ENCODE data around the gene CYP4A22. TPM values are rescaled to one million over a fixed set of nuclear protein-coding genes. Genes with fewer than 3 reads are reported as not detected.
"Not testable (repeated sequence)": the region's sequence is repeated elsewhere in the genome, so short reads cannot be mapped to it uniquely, and the experiment has no call there.

The CYP4A22 gene
- total RNA-seq, 1 experiment from 2014 or later: not detected

- Histone ChIP-seq H2AFZ (ENCODE audit: low read length) (no peak overlapping the region), H3K4me2 (ENCODE audit: low read length) (no peak overlapping the region), H3K27me3 (ENCODE audit: low read length) (no peaks in the 10 kb centered on the region), H4K20me1 (ENCODE audit: low read length) (no peaks in the 10 kb centered on the region), H3K4me3 (ENCODE audit: low read length) (no peak overlapping the region), H3K9me3 (ENCODE audit: low read length) (no peaks in the 10 kb centered on the region), H3F3A (ENCODE audit: low read length, unreplicated experiment) (no peaks in the 10 kb centered on the region), H3K27ac (ENCODE audit: low read length) (no peak overlapping the region), H3K36me3 (ENCODE audit: low read depth, low read length) (no peaks in the 10 kb centered on the region), H3K79me2 (ENCODE audit: low read length) (no peaks in the 10 kb centered on the region), H3K9ac (ENCODE audit: low read length) (no peak overlapping the region), H3K4me1 (ENCODE audit: insufficient read depth, low read length) (no peaks in the 10 kb centered on the region), H3K9me2 (replicated peaks; ENCODE audit: low read length) (no peaks in the 10 kb centered on the region)
- POLR2A ChIA-PET (ENCODE audit: unreplicated experiment): no interaction called here
- intact Hi-C loops (cut with micrococcal nuclease): no loop called here
- DNase-seq (no peak), ATAC-seq (no peak)
- no TSS peak for BruUV-seq (replicated peaks)
- CTCF ChIA-PET: no interaction called here
- TF ChIP-seq EZH2phosphoT487 (IDR thresholded peaks at IDR 0.05; ENCODE audit: borderline replicate concordance, low read length) (no peak), EZH2 (IDR thresholded peaks at IDR 0.05; ENCODE audit: low read length, unreplicated experiment) (no peak), CTCF (conservative IDR thresholded peaks at IDR 0.05; ENCODE audit: low read depth, low read length) (no peak)
These were observed 829 bp downstream of the CYP4A22 start for GRCh38 chr1:47137925-47138615.

GRCh38 chr1:47140358-47140757 is 3.1 kb downstream of the CYP4A22 start:
- DNase-seq; H3K4me1 ChIP-seq (ENCODE audit: insufficient read depth, low read length); H3K79me2 ChIP-seq (ENCODE audit: low read length); BruUV-seq (replicated peaks); H3K4me2 ChIP-seq (ENCODE audit: low read length); H4K20me1 ChIP-seq (ENCODE audit: low read length); intact Hi-C loops (cut with micrococcal nuclease); H3K9me3 ChIP-seq (ENCODE audit: low read length); ATAC-seq; H3K36me3 ChIP-seq (ENCODE audit: low read depth, low read length); H3F3A ChIP-seq (ENCODE audit: low read length, unreplicated experiment); H3K9ac ChIP-seq (ENCODE audit: low read length); H3K4me3 ChIP-seq (ENCODE audit: low read length); CTCF ChIA-PET; POLR2A ChIA-PET (ENCODE audit: unreplicated experiment); H3K27ac ChIP-seq (ENCODE audit: low read length); H3K27me3 ChIP-seq (ENCODE audit: low read length); H3K9me2 ChIP-seq (replicated peaks; ENCODE audit: low read length); H2AFZ ChIP-seq (ENCODE audit: low read length): not testable (repeated sequence)

- H3K27me3 ChIP-seq (ENCODE audit: low read length); H3K4me3 ChIP-seq (ENCODE audit: low read length); H3K9me2 ChIP-seq (replicated peaks; ENCODE audit: low read length); H3K4me2 ChIP-seq (ENCODE audit: low read length); H3F3A ChIP-seq (ENCODE audit: low read length, unreplicated experiment); H3K9me3 ChIP-seq (ENCODE audit: low read length); H3K36me3 ChIP-seq (ENCODE audit: low read depth, low read length); H3K27ac ChIP-seq (ENCODE audit: low read length); intact Hi-C loops (cut with micrococcal nuclease); H3K79me2 ChIP-seq (ENCODE audit: low read length); POLR2A ChIA-PET (ENCODE audit: unreplicated experiment); H3K4me1 ChIP-seq (ENCODE audit: insufficient read depth, low read length); H4K20me1 ChIP-seq (ENCODE audit: low read length); H2AFZ ChIP-seq (ENCODE audit: low read length); BruUV-seq (replicated peaks); H3K9ac ChIP-seq (ENCODE audit: low read length): not testable (repeated sequence)
- CTCF ChIA-PET: interaction anchor here (0.6 kb wide), 1 partner anchor 12 kb away, joined by 3 read pairs; no protein-coding TSS in a partner anchor
- ATAC-seq (peak; percentile 61), DNase-seq (peak; percentile 19)
- peak; percentile 55 for TF ChIP-seq CTCF (conservative IDR thresholded peaks at IDR 0.05; ENCODE audit: low read depth, low read length)
These were observed 6.4 kb downstream of the CYP4A22 start for GRCh38 chr1:47143654-47144053.

GRCh38 chr1:47146495-47146894 is 9.3 kb downstream of the CYP4A22 start:
- peak; percentile 9 for DNase-seq
- POLR2A ChIA-PET (ENCODE audit: unreplicated experiment); intact Hi-C loops (cut with micrococcal nuclease); H3K9ac ChIP-seq (ENCODE audit: low read length); H3K4me2 ChIP-seq (ENCODE audit: low read length); ATAC-seq; H3K9me3 ChIP-seq (ENCODE audit: low read length); BruUV-seq (replicated peaks); H3K27me3 ChIP-seq (ENCODE audit: low read length); H4K20me1 ChIP-seq (ENCODE audit: low read length); H3K79me2 ChIP-seq (ENCODE audit: low read length); H3K4me1 ChIP-seq (ENCODE audit: insufficient read depth, low read length); H3K27ac ChIP-seq (ENCODE audit: low read length); H3K36me3 ChIP-seq (ENCODE audit: low read depth, low read length); H3K4me3 ChIP-seq (ENCODE audit: low read length); H3K9me2 ChIP-seq (replicated peaks; ENCODE audit: low read length); H2AFZ ChIP-seq (ENCODE audit: low read length); H3F3A ChIP-seq (ENCODE audit: low read length, unreplicated experiment): not testable (repeated sequence)
- CTCF ChIA-PET: interaction anchor here (0.6 kb wide), 1 partner anchor 28 kb away, joined by 3 read pairs; no protein-coding TSS in a partner anchor

Data from PC-3 (cell line).